Stimulated activated CD8-positive, alpha-beta memory T cell treated with anti-CD3 and anti-CD28 coated beads, Interleukin-7, amount 100 ng/mL, for 1 hour (primary cell): Measurements from ENCODE around the gene HTRA1.

Experiments used
- DNase-seq, 2 donors: peaks; one replicate each; pipeline ENCODE4 v3.0.0-alpha.2; 2020; ENCODE audit warnings: low read depth in 2 of 2

Gene HTRA1

GRCh38 chr10:122553341-122553740 lies 92.0 kb downstream of the HTRA1 start:
- DNase-seq: no peak

GRCh38 chr10:122554131-122555036 lies 93.0 kb downstream of the HTRA1 start:
- no peak for DNase-seq

- DNase-seq: no peak
Measured at GRCh38 chr10:122555442-122555841, 94.1 kb downstream of the HTRA1 start.

GRCh38 chr10:122557516-122557915 lies 96.2 kb downstream of the HTRA1 start:
- no peak for DNase-seq

- no peak for DNase-seq
Measured at GRCh38 chr10:122558452-122558851, 97.1 kb downstream of the HTRA1 start.

- DNase-seq: no peak
Measured at GRCh38 chr10:122559228-122559627, 97.9 kb downstream of the HTRA1 start.

GRCh38 chr10:122560279-122560804 lies 99.0 kb downstream of the HTRA1 start, which contains the start of gene DMBT1:
Gene DMBT1, plus strand, starts transcription at chr10:122560754. Its CDS starts 17 bp downstream, at chr10:122560771.
- no peak for DNase-seq

GRCh38 chr10:122561212-122561611 lies 99.9 kb downstream of the HTRA1 start:
- DNase-seq: no peak

- no peak for DNase-seq
Measured at GRCh38 chr10:122561792-122562191, 100.4 kb downstream of the HTRA1 start.
